T-helper 1 cell (primary cell): ENCODE measurements around the gene GABRP.

Experiments
- DNase-seq, 5 donors: peaks; one replicate each; pipeline ENCODE4 v3.0.0-alpha.2; 2012 to 2020

The GABRP gene

DNA sequence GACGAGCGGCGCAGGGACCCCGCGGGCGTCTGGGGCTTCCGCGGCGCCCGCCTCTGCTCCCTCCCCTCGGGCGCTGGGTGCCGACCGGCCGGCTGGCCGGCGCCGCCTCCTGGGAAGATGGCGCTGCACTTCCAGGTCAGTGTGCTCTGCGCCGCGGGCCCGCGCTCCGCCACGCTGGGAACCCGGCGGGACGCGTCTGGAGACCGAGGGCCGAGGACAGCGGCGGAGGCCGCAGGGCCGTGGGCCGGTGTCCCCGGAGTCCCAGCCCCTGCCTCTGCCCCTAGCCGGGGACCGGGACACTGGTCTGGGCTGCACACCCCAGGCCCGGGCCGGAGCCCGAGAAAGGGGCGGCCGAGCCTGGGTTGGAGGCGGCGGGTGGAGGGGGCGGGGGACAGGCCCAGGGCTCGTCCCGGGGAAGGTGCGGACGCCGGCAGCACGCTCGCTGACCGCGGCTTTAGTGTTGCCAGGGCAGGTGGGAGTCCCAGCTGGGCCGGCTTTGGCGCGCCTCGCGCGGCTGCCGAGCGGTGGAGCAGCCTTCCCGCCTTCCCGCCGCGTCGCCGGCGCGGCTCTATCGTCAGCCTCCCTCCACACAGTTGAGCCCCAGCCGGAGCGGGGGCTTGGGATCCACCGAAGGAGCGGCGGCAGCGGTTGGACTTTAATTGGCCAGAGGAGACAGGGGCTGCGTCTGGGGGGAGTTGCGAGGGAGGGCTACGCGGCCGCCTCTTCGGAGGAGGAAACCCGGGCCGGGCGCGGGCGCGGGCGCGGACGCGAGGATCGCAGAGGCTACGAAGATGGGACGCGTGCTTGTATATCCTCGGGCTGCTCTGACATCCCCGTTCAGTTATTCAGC, 78.6 kb downstream of the GABRP start, which contains the start of gene RANBP17:
Gene RANBP17, plus strand, starts transcription at position 102 of the 850 bp plus-strand sequence.
- DNase-seq: no peak

- no peak for DNase-seq
Observed at GRCh38 chr5:170863646-170864045, 80.1 kb downstream of the GABRP start.
